Stimulated activated CD8-positive, alpha-beta memory T cell treated with anti-CD3 and anti-CD28 coated beads, Interleukin-7, amount 100 ng/mL, for 24 hours (primary cell): Measurements from ENCODE around the gene SCYGR4.

Experiments
- DNase-seq: peaks from one replicate; pipeline ENCODE4 v3.0.0-alpha.2; 2020; ENCODE audit warnings: low read depth

Gene SCYGR4

GRCh38 chr2:227614246-227614645 lies 3.1 kb upstream of the SCYGR4 start:
- no peak for DNase-seq

GRCh38 chr2:227614740-227615139 lies 2.6 kb upstream of the SCYGR4 start, which contains the start of gene SCYGR3:
Gene SCYGR3 (minus strand): TSS chr2:227614840. CDS start chr2:227614840, 0 bp downstream.
- no peak for DNase-seq

GRCh38 chr2:227615181-227615580 lies 2.1 kb upstream of the SCYGR4 start:
- DNase-seq, result no peak

- DNase-seq, result no peak
These were observed 1.4 kb upstream of the SCYGR4 start for GRCh38 chr2:227615906-227616305.

GRCh38 chr2:227616631-227617030 lies 667 bp upstream of the SCYGR4 start:
- no peak for DNase-seq

DNA sequence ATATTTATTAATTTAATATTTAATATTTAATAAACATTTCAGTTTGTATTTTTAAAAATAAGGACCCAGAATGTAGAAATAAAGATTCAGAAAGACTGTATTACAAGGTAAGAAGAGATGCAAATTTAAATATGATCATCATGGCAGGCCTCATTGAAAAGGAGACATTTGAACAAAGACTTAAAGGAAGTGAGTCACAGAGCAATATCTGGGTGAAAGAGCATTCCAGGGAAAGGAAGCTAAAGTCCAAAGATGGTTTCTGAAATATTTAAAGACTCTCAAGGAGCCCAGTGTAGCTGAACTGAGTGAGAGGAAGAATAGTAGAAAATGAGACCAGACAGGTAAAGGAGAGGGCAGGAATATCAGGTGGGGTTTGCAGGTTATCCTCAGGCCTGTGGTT lies 5.9 kb downstream of the SCYGR4 start:
- DNase-seq, result no peak

DNA sequence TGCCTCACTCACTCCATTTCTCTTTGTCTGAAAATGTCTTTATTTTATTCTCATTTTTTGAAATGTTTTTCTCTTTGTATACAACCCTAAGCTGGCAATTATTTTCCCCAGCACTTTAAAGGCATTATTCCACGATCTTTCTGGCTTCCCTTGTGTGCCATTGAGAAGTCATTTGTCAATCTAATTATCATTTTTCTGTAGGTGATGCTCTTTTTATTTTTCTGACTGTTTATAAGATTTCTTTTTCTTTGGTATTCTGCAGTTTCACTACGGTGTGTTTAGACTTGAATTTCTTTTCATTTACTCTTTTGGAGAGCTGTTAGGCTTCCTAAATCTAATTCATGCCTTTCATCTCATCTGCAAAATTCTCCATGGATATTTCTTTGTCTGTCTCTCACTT lies 8.1 kb downstream of the SCYGR4 start:
- no peak for DNase-seq

DNA sequence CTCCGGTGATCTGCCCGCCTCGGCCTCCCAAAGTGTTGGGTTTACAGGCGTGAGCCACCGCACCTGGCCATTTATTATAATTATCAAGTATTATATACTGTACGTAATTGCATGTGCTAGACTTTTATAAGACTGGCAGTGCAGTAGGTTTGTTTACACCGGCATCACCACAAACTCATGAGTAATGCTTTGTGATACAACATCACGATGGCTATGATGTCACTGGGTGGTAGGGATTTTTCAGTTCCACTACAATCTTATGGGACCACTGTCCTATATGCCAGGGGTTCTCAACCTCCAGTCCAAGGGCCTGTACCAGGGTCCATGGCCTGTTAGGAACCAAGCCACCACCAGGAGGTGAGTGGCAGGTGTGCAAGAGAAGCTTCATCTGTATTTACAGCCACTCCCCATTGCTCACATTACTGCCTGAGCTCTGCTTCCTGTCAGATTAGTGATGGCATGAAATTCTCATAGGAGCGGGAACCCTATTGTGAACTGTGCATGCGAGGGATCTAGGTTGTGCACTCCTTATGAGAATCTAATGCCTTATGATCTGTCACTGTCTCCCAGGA lies 9.4 kb downstream of the SCYGR4 start:
- DNase-seq, result no peak

DNA sequence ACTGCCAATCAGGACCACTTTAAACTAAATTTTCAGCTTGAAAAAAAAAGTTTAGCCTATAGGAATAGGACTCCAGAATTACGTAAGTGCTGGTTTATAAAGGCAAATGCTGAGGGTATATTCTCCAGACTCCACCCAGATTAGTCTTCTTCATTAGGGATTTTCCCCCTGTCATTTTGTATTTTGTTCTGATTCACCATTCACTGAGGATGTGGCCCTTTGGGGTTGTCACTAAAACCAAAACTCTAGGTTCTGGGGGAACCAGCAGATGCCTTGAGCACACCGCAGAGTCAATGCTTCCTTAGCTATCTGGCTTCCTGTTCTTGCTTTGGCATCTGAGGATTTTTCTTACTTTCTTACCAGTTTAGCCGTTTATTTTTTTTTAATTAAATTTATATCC lies 10.5 kb downstream of the SCYGR4 start:
- DNase-seq, result no peak

DNA sequence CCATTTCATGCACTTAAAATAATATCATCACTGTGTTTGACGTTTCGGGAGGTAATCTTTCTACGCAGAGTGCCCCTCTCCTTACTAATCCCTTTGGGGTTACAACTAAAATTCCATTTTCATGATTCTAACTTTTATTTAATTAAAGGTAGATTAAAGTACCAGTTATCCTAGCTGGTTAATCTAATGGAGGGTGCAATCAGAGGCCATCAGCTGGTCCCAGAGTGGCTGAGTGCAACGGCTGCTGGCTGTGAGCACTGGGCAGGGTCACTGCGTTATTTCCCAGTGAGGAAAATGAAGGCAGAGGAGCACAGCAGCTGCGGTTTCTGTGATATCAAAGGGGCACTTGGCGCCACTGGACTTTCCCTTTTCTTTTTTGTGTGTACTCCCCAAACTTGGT lies 12.1 kb downstream of the SCYGR4 start:
- DNase-seq, result no peak

DNA sequence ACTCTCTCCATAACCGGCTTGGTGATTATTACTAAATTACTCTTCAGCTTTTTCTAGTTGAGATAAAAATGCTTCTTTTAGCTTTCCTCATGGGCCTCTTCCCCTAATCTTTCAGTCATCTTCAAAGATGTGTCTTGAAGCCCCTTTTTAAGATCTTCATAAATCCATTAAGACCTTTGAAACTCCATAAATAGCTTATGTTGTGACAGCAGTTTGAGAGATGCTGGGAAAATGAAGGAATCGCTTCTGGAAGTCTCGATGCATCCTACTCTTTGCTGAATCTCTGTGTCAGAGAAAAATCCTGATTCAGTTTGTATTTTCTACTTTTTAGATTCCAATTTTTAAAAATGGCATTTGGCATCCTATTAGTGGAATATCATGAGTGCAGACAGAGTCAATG lies 13.0 kb downstream of the SCYGR4 start:
- no peak for DNase-seq

DNA sequence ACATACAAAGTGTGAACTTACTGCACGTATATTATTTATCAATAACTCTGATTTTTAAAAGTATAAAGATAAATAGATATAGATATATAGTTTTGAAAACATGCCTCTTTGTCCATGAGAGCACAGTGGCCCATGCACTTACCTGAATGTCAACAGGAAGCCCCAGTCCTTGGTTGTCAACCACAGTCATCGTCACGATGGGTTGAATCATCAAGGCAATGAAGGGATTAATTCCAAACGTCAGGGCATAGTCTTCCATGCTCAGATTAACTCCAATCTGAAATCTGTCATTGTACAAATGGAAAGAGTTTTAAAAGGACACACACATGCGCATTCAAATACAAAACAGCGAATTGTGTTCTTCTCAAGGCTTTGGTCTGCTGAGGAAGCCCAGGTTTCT lies 15.5 kb downstream of the SCYGR4 start:
- no peak for DNase-seq

DNA sequence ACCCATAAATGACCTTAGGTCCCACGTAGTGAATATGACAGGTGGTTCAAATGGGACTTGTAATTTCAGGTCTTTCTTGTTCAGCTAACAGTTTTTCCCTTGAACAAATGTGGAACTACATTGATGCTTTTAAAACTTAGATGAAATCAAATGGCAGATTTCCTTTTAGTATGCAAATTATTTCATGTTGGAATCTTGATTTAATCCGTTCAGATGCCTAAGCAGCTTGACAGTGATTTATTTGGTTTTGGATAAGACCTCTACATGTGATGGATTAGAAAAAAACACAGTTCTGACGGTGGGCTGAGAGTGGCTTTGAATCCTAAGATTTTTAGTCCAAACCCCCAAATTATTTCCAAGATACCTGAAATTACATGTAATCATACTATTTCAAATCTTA lies 16.9 kb downstream of the SCYGR4 start:
- DNase-seq, result no peak

DNA sequence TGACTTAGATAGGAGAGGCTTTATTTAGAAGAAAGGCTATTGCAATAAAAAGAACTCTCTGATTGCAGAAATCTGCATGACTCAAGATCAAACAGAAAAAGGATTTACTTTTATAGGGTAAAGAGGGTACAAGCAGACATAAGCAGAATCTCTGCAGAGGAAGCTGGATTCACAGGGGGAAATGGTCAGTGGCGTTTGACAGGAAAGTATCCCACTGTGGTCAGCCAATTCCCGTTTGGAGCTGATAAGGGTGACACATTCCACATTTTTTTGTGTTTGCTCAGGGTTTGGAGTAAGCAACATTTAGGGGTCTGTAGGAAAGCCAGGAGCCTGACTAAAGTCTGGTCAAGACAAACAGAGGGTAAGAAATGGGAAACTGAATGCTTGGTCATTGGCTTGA lies 25.4 kb downstream of the SCYGR4 start:
- no peak for DNase-seq

DNA sequence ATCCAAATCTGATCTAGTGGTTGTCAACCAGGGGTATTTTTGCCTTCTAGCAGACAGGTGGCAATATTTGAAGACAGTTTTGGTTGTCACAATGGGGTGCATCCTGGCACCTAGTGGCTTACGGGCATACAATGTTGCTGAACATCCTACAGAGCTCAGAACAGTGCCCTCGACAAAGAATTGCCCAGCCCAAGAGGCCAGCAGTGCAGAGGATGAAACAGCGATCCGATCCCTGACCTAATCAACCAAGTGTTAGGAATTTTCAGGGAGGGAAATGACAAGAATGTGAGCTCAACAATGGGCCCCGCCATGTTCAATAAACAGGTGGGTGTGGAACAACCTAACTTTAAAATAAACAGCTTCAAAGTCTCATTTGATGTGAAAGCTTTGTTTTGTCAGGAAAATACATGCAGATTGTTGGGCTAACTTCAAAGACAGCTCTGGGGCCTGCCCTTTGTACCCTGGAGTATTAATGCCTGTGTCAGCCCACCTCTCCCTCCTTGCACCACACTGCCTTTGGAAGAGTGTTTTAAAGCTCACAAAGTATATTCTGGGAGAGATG lies 26.8 kb downstream of the SCYGR4 start:
- DNase-seq, result no peak

DNA sequence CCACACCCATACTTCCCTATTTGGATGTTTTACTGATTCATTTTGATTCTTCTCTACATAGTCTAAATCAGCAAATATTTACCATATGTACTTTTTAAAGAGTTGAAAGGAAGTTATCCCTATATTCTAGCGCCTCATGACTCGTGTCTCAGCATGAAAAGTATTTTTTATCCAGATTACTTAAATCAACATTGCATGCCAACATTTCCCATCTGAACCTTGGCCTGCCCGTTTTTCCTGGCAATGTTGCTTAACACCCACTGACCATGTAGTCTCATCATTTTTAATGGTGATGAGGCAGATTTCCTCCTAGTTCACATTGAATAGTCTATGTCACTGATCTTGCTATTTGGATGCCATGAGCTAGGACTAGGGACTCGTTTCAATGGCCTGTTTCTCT lies 36.1 kb downstream of the SCYGR4 start:
- DNase-seq, result no peak

DNA sequence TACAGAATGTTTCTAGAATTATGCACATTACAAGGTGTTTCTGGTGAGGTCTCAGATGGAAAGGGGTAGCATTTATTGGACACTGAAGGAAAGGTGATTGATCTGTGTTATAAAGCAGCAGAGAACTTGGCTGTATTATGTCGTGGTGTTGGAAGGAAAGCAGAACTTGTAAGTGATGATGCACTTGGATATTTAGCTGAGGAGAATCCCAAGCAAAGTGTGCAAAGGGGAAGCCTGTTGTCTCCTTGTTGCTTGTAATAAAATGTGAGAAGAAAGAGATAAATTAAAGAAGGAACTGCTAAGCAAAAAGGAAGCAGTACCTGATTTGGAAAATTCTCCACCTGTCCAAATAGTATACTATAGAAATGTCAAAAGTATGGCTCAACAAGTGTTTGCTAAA lies 37.1 kb downstream of the SCYGR4 start:
- no peak for DNase-seq

DNA sequence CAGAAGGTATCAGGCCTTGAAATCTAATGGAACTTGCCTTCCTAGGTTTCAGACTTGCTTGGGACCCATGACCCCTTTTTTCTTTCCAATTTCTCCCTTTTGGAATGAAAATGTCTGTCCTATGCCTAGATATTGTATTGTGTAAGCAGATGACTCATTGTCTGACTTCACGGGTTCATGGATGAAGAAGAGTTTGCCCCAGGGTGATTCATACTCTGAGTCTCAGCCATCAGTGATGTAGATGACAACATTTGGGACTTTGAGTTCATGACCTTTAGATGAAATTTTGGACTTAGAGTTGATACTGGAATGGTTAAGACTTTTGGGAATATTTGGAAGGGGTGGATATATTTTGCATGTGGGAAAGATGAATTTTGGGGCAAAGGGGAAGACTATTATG lies 38.2 kb downstream of the SCYGR4 start:
- no peak for DNase-seq

- no peak for DNase-seq
These were observed 40.0 kb downstream of the SCYGR4 start for GRCh38 chr2:227657199-227657845.

DNA sequence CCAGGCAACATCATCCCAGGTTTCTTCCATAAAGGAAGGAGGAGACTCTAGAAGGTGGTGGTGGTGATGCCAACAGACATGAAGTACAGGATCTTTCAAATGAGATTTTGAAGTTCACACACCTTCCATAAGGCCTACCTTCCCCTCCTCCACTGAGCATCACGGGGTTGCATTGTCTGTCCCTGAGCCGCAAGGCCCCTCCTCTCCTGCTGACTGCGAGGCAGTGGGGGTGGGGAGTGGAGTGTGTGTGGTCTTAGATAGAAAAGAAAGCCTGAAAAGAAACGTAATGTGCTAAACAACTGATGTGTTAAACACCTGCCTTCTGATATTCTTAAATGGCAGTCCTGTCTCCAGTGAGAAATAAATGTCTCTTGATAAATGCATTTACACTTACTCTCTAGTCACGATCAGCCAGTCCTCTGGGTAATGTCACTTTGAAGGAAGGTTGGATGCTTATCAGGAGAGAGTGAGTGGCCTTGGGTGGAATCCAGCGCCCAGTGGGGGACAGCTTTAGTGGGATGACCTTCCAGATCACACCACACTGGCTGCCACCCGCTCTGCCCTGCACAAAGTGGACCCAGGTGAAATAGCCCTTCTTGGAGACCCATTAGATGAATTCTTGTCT lies 43.8 kb downstream of the SCYGR4 start:
- DNase-seq, result no peak

GRCh38 chr2:227661827-227662226 lies 44.5 kb downstream of the SCYGR4 start:
- no peak for DNase-seq

DNA sequence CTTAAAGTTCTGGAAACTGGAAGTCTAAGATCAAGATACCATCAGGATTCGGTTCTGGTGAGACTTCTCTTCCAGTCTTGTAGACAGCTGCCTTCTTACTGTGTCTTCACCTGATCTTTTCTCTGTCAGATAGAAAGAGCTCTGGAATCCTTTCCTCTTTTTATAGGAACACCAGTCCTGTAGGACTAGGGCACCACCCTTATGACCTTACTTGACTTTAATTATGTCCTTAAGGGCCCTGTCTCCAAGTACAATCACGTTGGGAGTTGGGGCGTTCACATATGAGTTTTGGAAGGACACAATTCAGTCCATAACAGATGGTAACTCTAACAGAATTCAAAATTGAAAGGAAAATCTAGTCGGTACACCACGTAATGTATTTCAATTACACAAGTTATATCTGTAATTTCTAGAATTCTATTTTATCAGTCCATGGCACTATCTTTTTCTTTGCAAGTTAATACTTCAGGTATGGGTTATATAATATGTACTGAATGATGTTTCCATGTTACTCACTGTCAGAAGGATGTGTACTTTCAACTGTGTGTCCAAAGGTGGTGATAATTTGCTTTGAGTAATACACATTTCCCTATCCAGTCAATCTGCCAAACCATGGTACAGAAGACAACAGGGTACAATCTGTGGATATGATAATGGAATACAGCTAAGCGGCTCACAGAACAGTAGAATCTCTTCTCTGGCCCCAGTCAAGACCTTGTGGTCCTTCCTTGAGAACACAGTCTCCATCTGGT lies 48.1 kb downstream of the SCYGR4 start:
- no peak for DNase-seq
